ENCODE results near the gene EIF3A. TPM values are rescaled to one million over a fixed set of nuclear protein-coding genes. Genes with fewer than 3 reads are reported as not detected.

The EIF3A gene
- total and polyA plus RNA-seq, 2 donors (not counting 1 experiment from before 2014, with no cell fraction given): 39.9 to 112 TPM

- peaks cover 8% of the 10 kb centered on the region for H3K27me3 ChIP-seq (ENCODE audit: control insufficient read depth, insufficient read depth, low read length)
- no peaks in the 10 kb centered on the region for H3K4me1 ChIP-seq (ENCODE audit: control insufficient read depth, extremely low read depth, insufficient read depth, low read length)
- no peak for DNase-seq (ENCODE audit: low read depth in 2 of 2)
- H3K4me3 ChIP-seq (replicated peaks in 1 of 4; ENCODE audit: control extremely low read depth in 1 of 4, insufficient read depth in 1 of 4, low read depth in 3 of 4, low read length in 4 of 4): no peak overlapping the region
- no peak overlapping the region for H3K4me2 ChIP-seq (ENCODE audit: extremely low read depth, insufficient read depth, low read length)
- H3K9me3 ChIP-seq (ENCODE audit: control insufficient read depth, insufficient read depth, low read depth, low read length): no peaks in the 10 kb centered on the region
- no peaks in the 10 kb centered on the region for H3K79me2 ChIP-seq (ENCODE audit: control insufficient read depth, insufficient read depth, low read length)
- no peaks in the 10 kb centered on the region for H3K36me3 ChIP-seq (ENCODE audit: control insufficient read depth, insufficient read depth, low read length)
- H4K20me1 ChIP-seq (ENCODE audit: control insufficient read depth, extremely low read depth, insufficient read depth, low read length): no peaks in the 10 kb centered on the region
- no peak overlapping the region for H2AFZ ChIP-seq (ENCODE audit: low read length)
- TF ChIP-seq CTCF (conservative IDR thresholded peaks at IDR 0.05 in 1 of 2, IDR thresholded peaks at IDR 0.05 in 1 of 2; ENCODE audit: low read depth in 1 of 2, low read length in 2 of 2) (no peak), EZH2 (IDR thresholded peaks at IDR 0.05; ENCODE audit: low read length, missing control alignments) (no peak)
- no peak overlapping the region for H3K9ac ChIP-seq (ENCODE audit: insufficient read depth, low read length)
- H3K27ac ChIP-seq (ENCODE audit: insufficient read depth, low read length): no peak overlapping the region
Measured at GRCh38 chr10:118994321-118994720, 86.3 kb downstream of the EIF3A start.

- no peak overlapping the region for H3K4me2 ChIP-seq (ENCODE audit: extremely low read depth, insufficient read depth, low read length)
- no peak for DNase-seq (ENCODE audit: low read depth in 2 of 2)
- no peaks in the 10 kb centered on the region for H4K20me1 ChIP-seq (ENCODE audit: control insufficient read depth, extremely low read depth, insufficient read depth, low read length)
- H3K79me2 ChIP-seq (ENCODE audit: control insufficient read depth, insufficient read depth, low read length): no peaks in the 10 kb centered on the region
- no peaks in the 10 kb centered on the region for H3K9me3 ChIP-seq (ENCODE audit: control insufficient read depth, insufficient read depth, low read depth, low read length)
- no peak overlapping the region for H3K27ac ChIP-seq (ENCODE audit: insufficient read depth, low read length)
- H3K36me3 ChIP-seq (ENCODE audit: control insufficient read depth, insufficient read depth, low read length): no peaks in the 10 kb centered on the region
- peaks cover 7% of the 10 kb centered on the region for H3K27me3 ChIP-seq (ENCODE audit: control insufficient read depth, insufficient read depth, low read length)
- no peaks in the 10 kb centered on the region for H3K4me1 ChIP-seq (ENCODE audit: control insufficient read depth, extremely low read depth, insufficient read depth, low read length)
- H3K4me3 ChIP-seq (replicated peaks in 1 of 4; ENCODE audit: control extremely low read depth in 1 of 4, insufficient read depth in 1 of 4, low read depth in 3 of 4, low read length in 4 of 4): no peak overlapping the region
- no peak overlapping the region for H3K9ac ChIP-seq (ENCODE audit: insufficient read depth, low read length)
- no peak overlapping the region for H2AFZ ChIP-seq (ENCODE audit: low read length)
- no peak for TF ChIP-seq EZH2 (IDR thresholded peaks at IDR 0.05; ENCODE audit: low read length, missing control alignments)
- no peak for TF ChIP-seq CTCF (conservative IDR thresholded peaks at IDR 0.05 in 1 of 2, IDR thresholded peaks at IDR 0.05 in 1 of 2; ENCODE audit: low read depth in 1 of 2, low read length in 2 of 2)
Measured at GRCh38 chr10:118993214-118993613, 87.4 kb downstream of the EIF3A start.

- peaks cover 7% of the 10 kb centered on the region for H3K27me3 ChIP-seq (ENCODE audit: control insufficient read depth, insufficient read depth, low read length)
- no peaks in the 10 kb centered on the region for H3K36me3 ChIP-seq (ENCODE audit: control insufficient read depth, insufficient read depth, low read length)
- H4K20me1 ChIP-seq (ENCODE audit: control insufficient read depth, extremely low read depth, insufficient read depth, low read length): no peaks in the 10 kb centered on the region
- H3K79me2 ChIP-seq (ENCODE audit: control insufficient read depth, insufficient read depth, low read length): no peaks in the 10 kb centered on the region
- no peak overlapping the region for H2AFZ ChIP-seq (ENCODE audit: low read length)
- no peaks in the 10 kb centered on the region for H3K4me1 ChIP-seq (ENCODE audit: control insufficient read depth, extremely low read depth, insufficient read depth, low read length)
- TF ChIP-seq CTCF (conservative IDR thresholded peaks at IDR 0.05 in 1 of 2, IDR thresholded peaks at IDR 0.05 in 1 of 2; ENCODE audit: low read depth in 1 of 2, low read length in 2 of 2): no peak
- TF ChIP-seq EZH2 (IDR thresholded peaks at IDR 0.05; ENCODE audit: low read length, missing control alignments): no peak
- no peaks in the 10 kb centered on the region for H3K9me3 ChIP-seq (ENCODE audit: control insufficient read depth, insufficient read depth, low read depth, low read length)
- H3K4me2 ChIP-seq (ENCODE audit: extremely low read depth, insufficient read depth, low read length): no peak overlapping the region
- H3K4me3 ChIP-seq (replicated peaks in 1 of 4; ENCODE audit: control extremely low read depth in 1 of 4, insufficient read depth in 1 of 4, low read depth in 3 of 4, low read length in 4 of 4): no peak overlapping the region
- H3K9ac ChIP-seq (ENCODE audit: insufficient read depth, low read length): no peak overlapping the region
- H3K27ac ChIP-seq (ENCODE audit: insufficient read depth, low read length): no peak overlapping the region
- DNase-seq (ENCODE audit: low read depth in 2 of 2): no peak
Measured at GRCh38 chr10:118992496-118992895, 88.1 kb downstream of the EIF3A start.

Measured in fibroblast of lung (primary cell).